HFF-Myc (cell line): ENCODE data around the gene UTRN.
A peak's percentile ranks its signal among the peaks of the same experiment; 100 is the strongest.

Experiments
- DNase-seq: peaks from one replicate; pipeline ENCODE4 v3.0.0-alpha.2; 2011; ENCODE audit warnings: low read depth; ENCODE audit errors: extremely low read depth
- H3K4me3 ChIP-seq: replicated peaks from 2 replicates; pipeline ENCODE4 v1.5.1; 2011; ENCODE audit warnings: low read depth, mild to moderate bottlenecking, control low read depth, low read length
- TF ChIP-seq, protein P1 (sequence below): IDR thresholded peaks from 2 replicates; pipeline ENCODE4 v1.5.1; 2012; ENCODE audit warnings: mild to moderate bottlenecking, low read depth, low read length, control low read depth; ENCODE audit errors: missing control alignments

Gene UTRN

GRCh38 chr6:144265390-144265789 is 19.7 kb upstream of the UTRN start:
- H3K4me3 ChIP-seq = no peak overlapping the region
- TF ChIP-seq, protein P1, sequence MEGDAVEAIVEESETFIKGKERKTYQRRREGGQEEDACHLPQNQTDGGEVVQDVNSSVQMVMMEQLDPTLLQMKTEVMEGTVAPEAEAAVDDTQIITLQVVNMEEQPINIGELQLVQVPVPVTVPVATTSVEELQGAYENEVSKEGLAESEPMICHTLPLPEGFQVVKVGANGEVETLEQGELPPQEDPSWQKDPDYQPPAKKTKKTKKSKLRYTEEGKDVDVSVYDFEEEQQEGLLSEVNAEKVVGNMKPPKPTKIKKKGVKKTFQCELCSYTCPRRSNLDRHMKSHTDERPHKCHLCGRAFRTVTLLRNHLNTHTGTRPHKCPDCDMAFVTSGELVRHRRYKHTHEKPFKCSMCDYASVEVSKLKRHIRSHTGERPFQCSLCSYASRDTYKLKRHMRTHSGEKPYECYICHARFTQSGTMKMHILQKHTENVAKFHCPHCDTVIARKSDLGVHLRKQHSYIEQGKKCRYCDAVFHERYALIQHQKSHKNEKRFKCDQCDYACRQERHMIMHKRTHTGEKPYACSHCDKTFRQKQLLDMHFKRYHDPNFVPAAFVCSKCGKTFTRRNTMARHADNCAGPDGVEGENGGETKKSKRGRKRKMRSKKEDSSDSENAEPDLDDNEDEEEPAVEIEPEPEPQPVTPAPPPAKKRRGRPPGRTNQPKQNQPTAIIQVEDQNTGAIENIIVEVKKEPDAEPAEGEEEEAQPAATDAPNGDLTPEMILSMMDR = no peak

DNA sequence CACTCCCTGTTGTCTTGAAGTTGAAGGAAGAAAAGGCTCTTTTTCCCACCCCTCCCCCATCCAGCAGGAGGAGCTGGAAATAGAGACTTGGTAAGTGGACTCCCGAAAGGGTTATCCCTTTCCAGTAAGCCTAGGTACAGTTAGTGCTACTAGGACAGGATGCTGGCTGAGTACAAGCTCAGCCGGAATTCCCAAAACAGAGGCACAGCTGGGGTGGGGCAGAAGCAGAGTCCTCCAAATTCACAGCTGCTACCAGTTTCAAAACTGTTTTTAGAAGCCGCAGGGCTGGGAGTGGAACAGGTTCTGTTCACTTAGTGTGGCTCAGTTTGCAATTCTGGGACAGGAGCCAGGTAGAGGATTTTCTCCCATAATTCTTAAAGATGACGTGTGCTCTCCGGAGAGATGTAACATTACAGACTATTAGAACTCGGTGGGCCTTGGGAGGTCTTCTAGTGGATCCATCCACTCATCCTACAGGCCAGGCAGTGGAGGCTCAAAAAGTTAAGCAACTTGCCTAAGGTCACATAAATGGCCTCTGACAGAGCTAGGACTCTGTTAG is 19.0 kb upstream of the UTRN start:
- H3K4me3 ChIP-seq = no peak overlapping the region
- peak; percentile 63 for DNase-seq
- TF ChIP-seq, protein P1 = no peak

More at GRCh38 chr6:144265390-144265789, 19.7 kb upstream of the UTRN start:
- no peak for DNase-seq

DNA sequence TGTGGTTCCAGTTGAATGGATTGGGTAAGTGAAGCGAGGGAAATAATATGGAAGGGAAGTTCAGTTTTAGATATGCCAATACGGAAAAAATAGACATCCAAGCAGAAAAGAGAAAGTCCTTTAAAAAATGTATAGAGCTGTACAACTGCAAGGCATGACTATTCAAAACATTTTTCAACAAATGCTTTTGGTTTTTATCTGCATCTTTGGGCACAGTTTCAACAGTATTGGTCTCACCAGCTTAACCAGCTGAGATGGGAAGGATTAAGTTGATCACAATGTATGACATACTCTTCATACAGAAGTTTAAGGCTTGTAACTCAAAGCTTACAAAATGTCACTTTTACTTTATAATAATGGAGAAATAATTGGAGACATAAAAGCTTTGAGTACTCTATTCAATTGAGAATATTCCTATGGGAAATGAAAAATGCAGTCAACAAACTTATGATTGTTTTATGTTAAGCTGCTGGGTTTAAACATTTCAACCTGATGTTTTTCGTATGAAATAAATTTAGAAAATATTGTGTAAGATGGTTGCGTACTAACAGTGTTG is 16.3 kb upstream of the UTRN start:
- no peak overlapping the region for H3K4me3 ChIP-seq
- TF ChIP-seq, protein P1 = no peak
- DNase-seq = no peak

DNA sequence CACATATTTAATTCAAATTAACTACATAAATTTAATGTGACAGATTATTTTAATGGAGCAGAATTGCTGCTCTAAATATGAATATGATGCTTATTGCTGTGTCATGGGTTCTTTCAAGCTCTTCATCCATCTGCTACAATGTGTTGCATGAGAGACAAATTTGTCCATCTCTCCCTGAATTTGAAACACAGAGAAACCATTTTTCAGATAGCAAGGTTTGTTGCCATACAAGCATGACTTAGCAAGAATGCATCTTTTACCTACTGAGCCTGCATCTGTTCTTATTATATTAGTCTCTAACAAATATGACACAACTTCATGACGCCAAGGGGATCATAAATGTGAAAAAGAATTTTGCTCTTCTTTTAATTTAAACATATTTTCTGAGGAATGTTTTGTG is 8.0 kb upstream of the UTRN start:
- TF ChIP-seq, protein P1 = no peak
- H3K4me3 ChIP-seq = no peak overlapping the region
- DNase-seq = no peak

- no peak for DNase-seq
- TF ChIP-seq, protein P1 = no peak
- H3K4me3 ChIP-seq = no peak overlapping the region
Observed at GRCh38 chr6:144277605-144278227, 7.4 kb upstream of the UTRN start.

DNA sequence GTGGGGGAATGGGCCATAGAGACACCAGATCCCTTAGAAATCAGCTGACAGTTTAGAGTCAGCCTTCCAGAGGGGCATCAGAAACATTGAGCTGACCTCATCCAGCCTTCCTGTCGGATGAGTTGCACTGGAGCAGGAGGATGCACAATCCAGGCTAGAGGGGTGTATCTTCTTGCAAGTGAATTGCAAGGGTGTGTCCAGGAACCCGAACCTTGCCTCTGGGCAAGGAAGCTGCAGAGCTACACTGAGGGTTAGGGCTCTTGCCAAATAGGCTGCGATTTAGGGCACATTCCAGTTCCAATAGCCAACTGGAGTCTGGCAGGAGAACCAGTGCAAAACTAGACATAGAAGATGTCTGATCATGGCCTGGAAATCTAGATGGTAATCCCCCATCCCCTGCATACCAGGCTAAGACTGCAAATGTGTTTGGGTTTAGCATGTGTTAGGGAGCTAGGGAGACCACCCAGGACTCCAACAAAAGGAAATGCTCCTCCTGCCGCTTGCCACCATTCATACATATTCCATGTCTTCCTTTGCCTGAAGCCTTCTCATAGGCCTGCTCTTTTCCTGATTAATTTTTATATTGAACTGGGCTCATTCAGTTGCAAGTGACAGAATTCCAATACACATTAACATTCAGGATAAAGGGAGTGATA is 6.3 kb upstream of the UTRN start:
- no peak for DNase-seq

More for the DNA sequence above, 6.3 kb upstream of the UTRN start:
- TF ChIP-seq, protein P1 = no peak
- H3K4me3 ChIP-seq = no peak overlapping the region
